ENCODE data around the gene FBXO22.
"Not testable (repeated sequence)": the region's sequence is repeated elsewhere in the genome, so short reads cannot be mapped to it uniquely, and the experiment has no call there.

Gene FBXO22

DNA sequence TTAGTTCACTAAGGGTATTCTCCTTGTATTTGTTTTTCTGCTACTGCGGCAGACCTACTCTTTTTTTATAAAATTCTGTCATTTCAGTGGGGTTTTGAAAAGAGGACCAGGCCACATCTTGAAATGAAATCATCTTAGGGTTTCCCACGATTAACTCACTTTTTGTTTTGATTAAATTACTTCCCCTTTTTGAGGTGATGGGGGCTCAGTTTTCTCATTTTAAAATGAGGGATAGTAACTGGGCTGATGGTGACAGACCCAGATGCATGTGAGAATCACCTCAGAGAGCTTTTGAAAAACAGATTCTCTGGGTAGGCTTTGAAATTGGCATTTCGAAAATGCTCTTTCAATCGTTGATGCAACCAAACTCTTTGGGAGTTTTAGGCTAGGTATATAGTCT, 36.2 kb upstream of the FBXO22 start:
- TF ChIP-seq, protein P1, sequence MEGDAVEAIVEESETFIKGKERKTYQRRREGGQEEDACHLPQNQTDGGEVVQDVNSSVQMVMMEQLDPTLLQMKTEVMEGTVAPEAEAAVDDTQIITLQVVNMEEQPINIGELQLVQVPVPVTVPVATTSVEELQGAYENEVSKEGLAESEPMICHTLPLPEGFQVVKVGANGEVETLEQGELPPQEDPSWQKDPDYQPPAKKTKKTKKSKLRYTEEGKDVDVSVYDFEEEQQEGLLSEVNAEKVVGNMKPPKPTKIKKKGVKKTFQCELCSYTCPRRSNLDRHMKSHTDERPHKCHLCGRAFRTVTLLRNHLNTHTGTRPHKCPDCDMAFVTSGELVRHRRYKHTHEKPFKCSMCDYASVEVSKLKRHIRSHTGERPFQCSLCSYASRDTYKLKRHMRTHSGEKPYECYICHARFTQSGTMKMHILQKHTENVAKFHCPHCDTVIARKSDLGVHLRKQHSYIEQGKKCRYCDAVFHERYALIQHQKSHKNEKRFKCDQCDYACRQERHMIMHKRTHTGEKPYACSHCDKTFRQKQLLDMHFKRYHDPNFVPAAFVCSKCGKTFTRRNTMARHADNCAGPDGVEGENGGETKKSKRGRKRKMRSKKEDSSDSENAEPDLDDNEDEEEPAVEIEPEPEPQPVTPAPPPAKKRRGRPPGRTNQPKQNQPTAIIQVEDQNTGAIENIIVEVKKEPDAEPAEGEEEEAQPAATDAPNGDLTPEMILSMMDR (IDR thresholded peaks at IDR 0.05; ENCODE audit: low read depth, low read length, missing control alignments): no peak
- no peak overlapping the region; the same call in 1 of the 2 replicates for H3K4me3 ChIP-seq (ENCODE audit: low read depth, low read length)
- no peak for DNase-seq (ENCODE audit: low read depth)

DNA sequence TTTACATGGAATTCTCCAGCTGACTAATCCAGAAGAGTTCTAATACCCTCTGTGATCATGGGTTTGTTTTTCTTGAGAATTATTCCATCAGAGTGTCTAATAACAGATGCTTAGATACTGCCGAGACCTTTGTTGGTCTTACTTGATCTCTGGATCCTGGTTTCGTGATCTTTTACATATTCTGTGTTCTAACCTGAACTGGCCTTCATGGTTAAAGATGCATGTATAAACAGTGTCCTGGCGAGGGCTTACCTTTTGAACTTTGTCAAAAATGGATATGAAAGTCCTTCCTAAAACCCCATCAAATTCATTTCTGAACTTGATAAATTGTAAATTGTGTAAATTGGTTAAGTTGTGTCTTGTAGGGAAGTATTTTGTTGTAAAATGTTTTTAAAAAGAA, 35.7 kb upstream of the FBXO22 start:
- H3K4me3 ChIP-seq (ENCODE audit: low read depth, low read length): no peak overlapping the region

DNA sequence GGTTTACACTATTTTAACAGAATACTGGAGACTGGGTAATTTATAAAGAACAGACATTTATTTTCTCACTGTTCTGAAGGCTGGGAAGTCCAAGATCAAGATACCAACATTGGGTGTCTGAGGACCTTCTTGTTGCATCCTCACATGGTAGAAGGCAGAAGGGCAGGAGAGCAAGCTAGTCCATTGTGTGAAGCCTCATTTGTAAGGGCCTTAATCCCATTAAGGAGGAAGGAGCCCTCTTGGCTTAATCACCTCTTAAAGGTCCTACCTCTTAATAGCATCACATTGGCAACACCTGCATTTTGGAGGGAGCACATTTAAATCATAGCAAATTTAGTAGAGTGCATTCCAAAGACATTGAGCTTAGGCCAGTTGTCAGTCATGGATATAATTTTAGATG, 34.2 kb upstream of the FBXO22 start:
- no peak for DNase-seq (ENCODE audit: low read depth)
- no peak overlapping the region for H3K4me3 ChIP-seq (ENCODE audit: low read depth, low read length)
- TF ChIP-seq, protein P1 (IDR thresholded peaks at IDR 0.05; ENCODE audit: low read depth, low read length, missing control alignments): no peak

More for the DNA sequence above, 35.7 kb upstream of the FBXO22 start:
- DNase-seq (ENCODE audit: low read depth): no peak
- TF ChIP-seq, protein P1 (IDR thresholded peaks at IDR 0.05; ENCODE audit: low read depth, low read length, missing control alignments): no peak

DNA sequence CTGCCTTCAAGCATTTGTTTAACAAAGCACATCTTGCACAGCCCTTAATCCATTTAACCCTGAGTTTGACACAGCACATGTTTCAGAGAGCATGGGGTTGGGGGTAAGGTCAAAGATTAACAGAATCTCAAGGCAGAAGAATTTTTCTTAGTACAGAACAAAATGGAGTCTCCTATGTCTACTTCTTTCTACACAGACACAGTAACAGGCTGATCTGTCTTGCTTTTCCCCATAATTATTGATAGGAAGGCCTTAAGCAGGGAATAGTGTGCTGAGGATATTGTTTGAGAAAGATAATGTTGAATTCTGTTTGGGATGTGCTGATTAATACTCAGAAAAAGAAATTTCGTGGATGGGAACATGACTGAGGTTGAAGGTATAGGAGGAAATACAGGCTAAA, 32.1 kb upstream of the FBXO22 start:
- H3K4me3 ChIP-seq (ENCODE audit: low read depth, low read length); DNase-seq (ENCODE audit: low read depth): not testable (repeated sequence)

DNA sequence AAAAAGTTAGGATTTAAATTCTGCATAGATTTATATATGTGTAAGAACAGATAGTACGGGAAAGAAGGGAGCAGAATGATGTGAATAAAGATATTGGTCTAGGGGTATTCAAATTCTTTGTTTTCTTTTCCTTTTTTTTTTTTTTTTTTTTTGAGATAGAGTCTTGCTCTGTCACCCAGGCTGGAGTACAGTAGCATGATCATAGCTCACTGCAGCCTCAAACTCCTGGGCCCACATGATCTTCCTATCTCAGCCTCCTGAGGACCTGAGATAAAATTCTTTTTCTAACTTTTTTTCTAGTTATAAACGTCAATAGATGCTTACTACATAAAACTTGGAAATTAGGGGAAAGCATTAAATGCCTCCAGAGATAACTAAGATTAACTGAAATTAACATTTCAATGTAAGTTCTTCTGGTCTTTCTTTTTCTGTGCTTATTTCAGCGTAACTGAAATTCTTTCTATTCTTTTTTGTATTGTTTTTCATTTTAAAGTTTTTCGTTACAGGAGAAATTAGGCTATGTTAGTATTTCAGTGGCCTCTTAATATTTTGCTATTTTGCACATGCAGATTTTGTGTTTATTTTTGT, 31.2 kb upstream of the FBXO22 start:
- TF ChIP-seq, protein P1 (IDR thresholded peaks at IDR 0.05; ENCODE audit: low read depth, low read length, missing control alignments): no peak
- H3K4me3 ChIP-seq (ENCODE audit: low read depth, low read length): no peak overlapping the region
- no peak for DNase-seq (ENCODE audit: low read depth)

DNA sequence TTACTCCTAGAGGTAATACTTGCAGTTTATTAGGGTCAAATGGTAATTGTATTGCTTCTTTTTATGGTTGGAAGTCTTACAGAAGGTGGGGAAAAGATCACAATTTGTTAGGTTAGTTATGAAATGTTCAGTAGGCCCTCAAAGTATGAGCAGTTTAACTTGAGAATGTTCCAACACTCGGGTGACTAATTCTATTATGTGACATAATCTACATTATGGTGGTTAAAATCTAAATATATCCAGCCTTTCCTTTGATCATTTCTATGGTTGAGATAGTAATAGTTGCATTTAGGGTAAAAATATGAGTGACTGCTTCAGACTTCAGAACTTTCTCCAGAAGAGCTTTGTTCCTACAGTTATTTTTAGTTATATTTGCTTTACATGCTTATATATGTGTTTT, 19.6 kb upstream of the FBXO22 start:
- no peak for DNase-seq (ENCODE audit: low read depth)
- no peak overlapping the region for H3K4me3 ChIP-seq (ENCODE audit: low read depth, low read length)
- TF ChIP-seq, protein P1 (IDR thresholded peaks at IDR 0.05; ENCODE audit: low read depth, low read length, missing control alignments): no peak

DNA sequence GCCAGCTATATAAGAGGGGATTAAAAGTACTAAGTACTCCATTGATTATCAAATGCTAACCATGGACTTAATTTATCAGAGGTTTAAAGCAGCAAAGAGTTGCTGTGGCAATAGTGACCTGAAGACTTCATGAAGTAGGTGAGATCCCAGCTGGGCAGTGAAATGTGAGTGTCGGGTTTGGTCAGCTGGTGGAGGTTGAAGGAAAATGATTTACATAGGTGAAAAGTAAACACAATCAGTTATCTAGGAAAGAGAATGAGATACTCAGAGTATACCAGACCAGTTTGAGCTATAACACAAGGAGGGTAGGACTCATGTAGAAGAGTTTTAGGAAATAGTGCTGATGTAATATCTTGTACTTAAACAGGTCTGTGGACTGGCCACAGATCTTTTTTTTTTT, 16.5 kb upstream of the FBXO22 start:
- TF ChIP-seq, protein P1 (IDR thresholded peaks at IDR 0.05; ENCODE audit: low read depth, low read length, missing control alignments): no peak
- DNase-seq (ENCODE audit: low read depth): no peak
- H3K4me3 ChIP-seq (ENCODE audit: low read depth, low read length): no peak overlapping the region

Measured in GM12864 (cell line).